B cell (primary cell): ENCODE data around the gene AGRP. TPM values are rescaled to one million over a fixed set of nuclear protein-coding genes. Genes with fewer than 3 reads are reported as not detected.

Experiments used
- ATAC-seq: fragments of 200-7000 bp; cut with Tn5 transposase; one replicate; pipeline ENCODE4 v1.10.0; 2021; ENCODE audit warnings: low read depth, mild to moderate bottlenecking, moderate number of reproducible peaks, moderate library complexity
- CTCF ChIA-PET: fragments of 350-600 bp; sonication (Branson Sonifier 250); formaldehyde crosslinking; loops from one replicate; lab custom pipeline; 2021; ENCODE audit warnings: antibody characterized with exemption, inconsistent platforms; lab: Charles Lee
- POLR2A ChIA-PET: fragments of 350-600 bp; sonication (Branson Sonifier 250); formaldehyde crosslinking; loops from one replicate; lab custom pipeline; 2021; ENCODE audit warnings: antibody characterized with exemption; lab: Charles Lee
- DNase-seq: peaks from one replicate; pipeline ENCODE4 v3.0.0; 2013
- H2AFZ ChIP-seq: 2 replicates; pipeline ENCODE4 v1.6.1; 2012; ENCODE audit warnings: mild to moderate bottlenecking, low read depth, low read length; ENCODE audit not compliant: insufficient read depth, poor library complexity, severe bottlenecking
- H3K27ac ChIP-seq, 2 donors: 1 replicate in 1 of 2; 2 replicates in 1 of 2; pipeline ENCODE4 v1.5.1; 2012 to 2013; ENCODE audit warnings: low read length in 2 of 2, mild to moderate bottlenecking in 2 of 2, moderate library complexity in 1 of 2
- H3K27me3 ChIP-seq, 4 experiments: fragments of 200-600 bp in 1 of 4; sonication (generic) in 1 of 4; replicated peaks in 1 of 4; 1 replicate in 2 of 4; 2 replicates in 2 of 4; pipeline versions ENCODE4 v1.6.1 to v1.7.0; 2013 to 2016; ENCODE audit warnings: low read length in 3 of 4, mild to moderate bottlenecking in 2 of 4, mixed read lengths in 1 of 4, moderate library complexity in 1 of 4; ENCODE audit not compliant: insufficient read depth in 4 of 4, control insufficient read depth in 3 of 4; ENCODE audit errors: control extremely low read depth in 1 of 4
- H3K36me3 ChIP-seq, 2 experiments: replicated peaks in 1 of 2; 1 replicate in 1 of 2; 2 replicates in 1 of 2; pipeline versions ENCODE4 v1.6.1 to v1.7.1; 2013; ENCODE audit warnings: low read length in 1 of 2; ENCODE audit not compliant: insufficient read depth in 2 of 2, control insufficient read depth in 1 of 2; ENCODE audit errors: control extremely low read depth in 1 of 2, extremely low read depth in 1 of 2
- H3K4me1 ChIP-seq, 2 donors: fragments of 200-600 bp in 1 of 2; sonication (generic) in 1 of 2; 1 replicate in 1 of 2; 2 replicates in 1 of 2; pipeline versions ENCODE4 v1.5.1 to v1.6.1; 2013 to 2017; ENCODE audit warnings: low read length in 2 of 2; ENCODE audit not compliant: control insufficient read depth in 2 of 2, insufficient read depth in 2 of 2
- H3K4me2 ChIP-seq: replicated peaks from 2 replicates; pipeline ENCODE3; 2012; ENCODE audit warnings: mild to moderate bottlenecking, low read depth, low read length; ENCODE audit not compliant: poor library complexity, severe bottlenecking
- H3K4me3 ChIP-seq, 5 experiments: fragments of 200-600 bp in 1 of 5; sonication (generic) in 1 of 5; 1 replicate in 3 of 5; 2 replicates in 2 of 5; pipeline versions ENCODE4 v1.5.1 to v1.7.0; 2011 to 2016; ENCODE audit warnings: low read length in 4 of 5, mild to moderate bottlenecking in 4 of 5, low read depth in 2 of 5, control low read depth in 1 of 5, moderate library complexity in 1 of 5; ENCODE audit not compliant: insufficient read depth in 1 of 5; ENCODE audit errors: control extremely low read depth in 1 of 5, extremely low read depth in 1 of 5
- H3K79me2 ChIP-seq: fragments of 200-600 bp; sonication (generic); one replicate; pipeline ENCODE4 v1.6.0; 2016; ENCODE audit warnings: low read length; ENCODE audit not compliant: control insufficient read depth, insufficient read depth
- H3K9ac ChIP-seq: fragments of 200-600 bp; sonication (generic); 2 replicates; pipeline ENCODE4 v1.6.1; 2017; ENCODE audit warnings: mild to moderate bottlenecking, low read length, moderate library complexity
- H3K9me3 ChIP-seq, 3 donors: one replicate each; pipeline versions ENCODE4 v1.6.1 to v1.7.1; 2013; ENCODE audit warnings: low read length in 2 of 3; ENCODE audit not compliant: control insufficient read depth in 2 of 3, insufficient read depth in 1 of 3; ENCODE audit errors: control extremely low read depth in 1 of 3
- H4K20me1 ChIP-seq: 2 replicates; pipeline ENCODE4 v1.6.0; 2012; ENCODE audit warnings: mild to moderate bottlenecking, low read length; ENCODE audit not compliant: insufficient read depth, control insufficient read depth, poor library complexity, severe bottlenecking
- H3K27ac Mint-ChIP-seq: one replicate; pipeline ENCODE4 v1.8.0; 2021; ENCODE audit warnings: mixed read lengths
- H3K27me3 Mint-ChIP-seq: one replicate; pipeline ENCODE4 v1.8.0; 2021; ENCODE audit warnings: mixed read lengths
- H3K4me1 Mint-ChIP-seq: one replicate; pipeline ENCODE4 v1.8.0; 2021; ENCODE audit warnings: mixed read lengths
- H3K4me3 Mint-ChIP-seq: one replicate; pipeline ENCODE4 v1.8.0; 2021; ENCODE audit warnings: mixed read lengths
- H3K9me3 Mint-ChIP-seq: one replicate; pipeline ENCODE4 v1.8.0; 2022; ENCODE audit warnings: mixed read lengths; ENCODE audit not compliant: insufficient read depth
- EZH2 ChIP-seq: IDR thresholded peaks from 2 replicates; pipeline ENCODE4 v1.6.1; 2012; ENCODE audit warnings: borderline replicate concordance, low read depth, mild to moderate bottlenecking, moderate library complexity, low read length; ENCODE audit not compliant: insufficient read depth, poor library complexity, severe bottlenecking
- WGBS: methylation state at CpG from one replicate; pipeline ENCODE4 v1.1.5; 2013; ENCODE audit warnings: missing lambda C conversion rate; ENCODE audit not compliant: insufficient coverage; 5-methylcytosine and 5-hydroxymethylcytosine counted together
- intact Hi-C: fragments of 100-400 bp; cut with micrococcal nuclease; formaldehyde crosslinking; loops from one replicate; pipeline ENCODE4 v1.10.0; 2022
- polyA plus RNA-seq: library from polyadenylated mRNA; depleted of rRNA; stranded (reverse); fragments of >200 nt; gene quantifications from 2 replicates; pipeline ENCODE4 v1.2.3, GENCODE V29; 2012
- total RNA-seq, 2 donors: library from RNA; stranded (reverse); fragments of 120-200 nt in 1 of 2; gene quantifications; 1 replicate in 1 of 2; 2 replicates in 1 of 2; pipeline versions ENCODE4 v1.2.3 to v1.2.4, GENCODE V29; 2013 to 2022
- TF ChIP-seq, protein P1 (sequence below): fragments of 200-600 bp; IDR thresholded peaks from one replicate; pipeline ENCODE4 v1.8.0; 2022; ENCODE audit warnings: antibody characterized with exemption, mild to moderate bottlenecking

AGRP gene
- total and polyA plus RNA-seq, 2 donors (not counting 1 experiment from before 2014, with no cell fraction given): not detected

DNA sequence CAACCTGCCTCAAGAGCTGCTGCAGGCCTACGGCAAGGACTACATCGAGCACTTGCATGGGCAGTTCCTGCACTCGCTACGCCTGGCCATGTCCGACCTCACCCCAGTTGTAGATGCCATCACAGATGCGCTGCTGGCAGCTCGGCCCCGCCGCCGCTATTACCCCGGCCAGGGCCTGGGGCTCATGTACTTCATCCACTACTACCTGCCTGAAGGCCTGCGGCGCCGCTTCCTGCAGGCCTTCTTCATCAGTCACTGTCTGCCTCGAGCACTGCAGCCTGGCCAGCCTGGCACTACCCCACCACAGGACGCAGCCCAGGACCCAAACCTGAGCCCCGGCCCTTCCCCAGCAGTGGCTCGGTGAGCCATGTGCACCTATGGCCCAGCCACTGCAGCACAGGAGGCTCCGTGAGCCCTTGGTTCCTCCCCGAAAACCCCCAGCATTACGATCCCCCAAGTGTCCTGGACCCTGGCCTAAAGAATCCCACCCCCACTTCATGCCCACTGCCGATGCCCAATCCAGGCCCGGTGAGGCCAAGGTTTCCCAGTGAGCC is 46.6 kb downstream of the AGRP start:
- Histone ChIP-seq H3K27me3 (peaks cover 0 to 3% (median under 1%) of the 10 kb centered on the region in 4 experiments), H4K20me1 (peaks cover 4% of the 10 kb centered on the region), H3K9me3 (no peaks in the 10 kb centered on the region), H3K36me3 (peaks cover 0 to 37% of the 10 kb centered on the region in 2 experiments), H3K4me2 (no peak overlapping the region), H2AFZ (no peak overlapping the region), H3K27ac (no peak overlapping the region), H3K79me2 (no peaks in the 10 kb centered on the region), H3K4me3 (no peak overlapping the region), H3K4me1 (peaks cover 13 to 21% of the 10 kb centered on the region in 2 donors), H3K9ac (no peak overlapping the region)
- CTCF ChIA-PET: no interaction called here
- intact Hi-C loops: no loop called here
- Mint-ChIP-seq H3K9me3 (no peaks in the 10 kb centered on the region), H3K4me1 (peaks cover 30% of the 10 kb centered on the region), H3K27me3 (peaks cover 6% of the 10 kb centered on the region), H3K27ac (peak overlapping the region; percentile 15), H3K4me3 (no peak overlapping the region)
- no peak for DNase-seq
- ATAC-seq: no peak
- TF ChIP-seq, protein P1, sequence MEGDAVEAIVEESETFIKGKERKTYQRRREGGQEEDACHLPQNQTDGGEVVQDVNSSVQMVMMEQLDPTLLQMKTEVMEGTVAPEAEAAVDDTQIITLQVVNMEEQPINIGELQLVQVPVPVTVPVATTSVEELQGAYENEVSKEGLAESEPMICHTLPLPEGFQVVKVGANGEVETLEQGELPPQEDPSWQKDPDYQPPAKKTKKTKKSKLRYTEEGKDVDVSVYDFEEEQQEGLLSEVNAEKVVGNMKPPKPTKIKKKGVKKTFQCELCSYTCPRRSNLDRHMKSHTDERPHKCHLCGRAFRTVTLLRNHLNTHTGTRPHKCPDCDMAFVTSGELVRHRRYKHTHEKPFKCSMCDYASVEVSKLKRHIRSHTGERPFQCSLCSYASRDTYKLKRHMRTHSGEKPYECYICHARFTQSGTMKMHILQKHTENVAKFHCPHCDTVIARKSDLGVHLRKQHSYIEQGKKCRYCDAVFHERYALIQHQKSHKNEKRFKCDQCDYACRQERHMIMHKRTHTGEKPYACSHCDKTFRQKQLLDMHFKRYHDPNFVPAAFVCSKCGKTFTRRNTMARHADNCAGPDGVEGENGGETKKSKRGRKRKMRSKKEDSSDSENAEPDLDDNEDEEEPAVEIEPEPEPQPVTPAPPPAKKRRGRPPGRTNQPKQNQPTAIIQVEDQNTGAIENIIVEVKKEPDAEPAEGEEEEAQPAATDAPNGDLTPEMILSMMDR: no peak
- TF ChIP-seq EZH2: no peak
- WGBS: 98% methylated on average over 23 of the region's 23 CpGs
- POLR2A ChIA-PET: interaction anchor here (0.6 kb wide), 1 partner anchor 501 kb away, joined by 5 read pairs; no protein-coding TSS in a partner anchor

DNA sequence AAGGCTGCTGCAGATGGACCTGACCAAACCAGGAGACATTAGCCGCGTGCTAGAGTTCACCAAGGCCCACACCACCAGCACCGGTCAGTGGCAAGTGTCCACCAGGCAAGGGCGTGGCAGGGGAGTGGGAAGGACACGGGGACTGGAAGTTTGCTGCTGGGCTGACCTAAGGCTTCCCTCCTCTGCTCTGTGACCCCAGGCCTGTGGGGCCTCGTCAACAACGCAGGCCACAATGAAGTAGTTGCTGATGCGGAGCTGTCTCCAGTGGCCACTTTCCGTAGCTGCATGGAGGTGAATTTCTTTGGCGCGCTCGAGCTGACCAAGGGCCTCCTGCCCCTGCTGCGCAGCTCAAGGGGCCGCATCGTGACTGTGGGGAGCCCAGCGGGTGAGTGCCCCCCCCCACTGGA is 47.6 kb downstream of the AGRP start:
- TF ChIP-seq, protein P1: no peak
- no peak for TF ChIP-seq EZH2
- no peak overlapping the region for H3K9ac ChIP-seq
- peaks cover 18 to 26% of the 10 kb centered on the region in 2 donors for H3K4me1 ChIP-seq
- H3K79me2 ChIP-seq: no peaks in the 10 kb centered on the region
- peaks cover 0 to 29% of the 10 kb centered on the region in 2 experiments for H3K36me3 ChIP-seq
- peak overlapping the region; percentile 22 for H3K4me2 ChIP-seq
- DNase-seq (no peak), ATAC-seq (no peak)
- H3K9me3 ChIP-seq: no peaks in the 10 kb centered on the region
- H3K27me3 ChIP-seq: peaks cover 0 to 7% (median 3%) of the 10 kb centered on the region in 4 experiments
- H3K27ac Mint-ChIP-seq: peak overlapping the region; percentile 53
- POLR2A ChIA-PET: interaction anchor here (0.5 to 0.6 kb wide), 2 partner anchors 282 to 1875 kb away, joined by 3 read pairs; no protein-coding TSS in a partner anchor
- no peak overlapping the region for H2AFZ ChIP-seq
- H3K27ac ChIP-seq: no peak overlapping the region
- H3K4me3 ChIP-seq: no peak overlapping the region
- peaks cover 34% of the 10 kb centered on the region for H3K4me1 Mint-ChIP-seq
- no peaks in the 10 kb centered on the region for H4K20me1 ChIP-seq
- H3K27me3 Mint-ChIP-seq: peaks cover 9% of the 10 kb centered on the region
- WGBS: 93% methylated on average over 14 of the region's 16 CpGs
- intact Hi-C loops: no loop called here
- CTCF ChIA-PET: interaction anchor here (0.6 to 1.8 kb wide), 2 partner anchors 12 to 460 kb away, joined by 3 to 5 read pairs; no protein-coding TSS in a partner anchor
- no peak overlapping the region for H3K4me3 Mint-ChIP-seq
- no peaks in the 10 kb centered on the region for H3K9me3 Mint-ChIP-seq
